ENCODE data around the gene AGFG1. TPM values are rescaled to one million over a fixed set of nuclear protein-coding genes. Genes with fewer than 3 reads are reported as not detected.
A peak's percentile ranks its signal among the peaks of the same experiment; 100 is the strongest.

The AGFG1 gene
- total RNA-seq, 1 donor from 2014 or later = 125 TPM

DNA sequence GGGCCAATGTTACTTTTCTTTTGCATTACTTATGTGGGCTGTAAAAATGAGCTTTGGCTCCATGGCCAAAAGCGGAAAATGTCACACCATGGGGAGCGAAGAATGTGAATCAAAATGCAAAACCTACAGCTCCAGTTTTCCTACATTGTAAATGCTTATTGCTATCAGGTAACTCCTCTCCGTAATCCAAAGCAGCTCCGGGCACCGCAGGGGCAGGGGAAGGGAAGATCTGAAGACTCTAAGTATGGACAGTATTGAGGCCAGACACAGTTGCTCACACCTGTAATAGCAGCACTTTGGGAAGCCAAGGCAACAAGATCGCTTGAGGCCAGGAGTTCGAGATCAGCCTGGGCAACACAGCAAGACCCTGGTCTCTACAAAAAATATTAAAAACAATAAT lies 7.1 kb upstream of the AGFG1 start:
- TF ChIP-seq, protein P1, sequence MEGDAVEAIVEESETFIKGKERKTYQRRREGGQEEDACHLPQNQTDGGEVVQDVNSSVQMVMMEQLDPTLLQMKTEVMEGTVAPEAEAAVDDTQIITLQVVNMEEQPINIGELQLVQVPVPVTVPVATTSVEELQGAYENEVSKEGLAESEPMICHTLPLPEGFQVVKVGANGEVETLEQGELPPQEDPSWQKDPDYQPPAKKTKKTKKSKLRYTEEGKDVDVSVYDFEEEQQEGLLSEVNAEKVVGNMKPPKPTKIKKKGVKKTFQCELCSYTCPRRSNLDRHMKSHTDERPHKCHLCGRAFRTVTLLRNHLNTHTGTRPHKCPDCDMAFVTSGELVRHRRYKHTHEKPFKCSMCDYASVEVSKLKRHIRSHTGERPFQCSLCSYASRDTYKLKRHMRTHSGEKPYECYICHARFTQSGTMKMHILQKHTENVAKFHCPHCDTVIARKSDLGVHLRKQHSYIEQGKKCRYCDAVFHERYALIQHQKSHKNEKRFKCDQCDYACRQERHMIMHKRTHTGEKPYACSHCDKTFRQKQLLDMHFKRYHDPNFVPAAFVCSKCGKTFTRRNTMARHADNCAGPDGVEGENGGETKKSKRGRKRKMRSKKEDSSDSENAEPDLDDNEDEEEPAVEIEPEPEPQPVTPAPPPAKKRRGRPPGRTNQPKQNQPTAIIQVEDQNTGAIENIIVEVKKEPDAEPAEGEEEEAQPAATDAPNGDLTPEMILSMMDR (IDR thresholded peaks at IDR 0.05) = no peak
- H3K4me3 Mint-ChIP-seq = no peak overlapping the region
- ATAC-seq (ENCODE audit: low read depth) = no peak
- intact Hi-C loops (cut with micrococcal nuclease) = loop anchor here (5.0 kb wide), 3 partner anchors 103 to 558 kb away; partner anchors contain the start of genes COL4A3 and COL4A4
- no peaks in the 10 kb centered on the region for H3K9me3 Mint-ChIP-seq
- H3K4me1 Mint-ChIP-seq = peaks cover 47% of the 10 kb centered on the region
- no peaks in the 10 kb centered on the region for H3K27me3 Mint-ChIP-seq
- no peak overlapping the region for H3K27ac Mint-ChIP-seq
- ChIA-PET POLR2A (interaction anchor here (0.7 to 1.6 kb wide), 3 partner anchors 8 to 564 kb away, joined by 3 to 5 read pairs (median 4); no protein-coding TSS in a partner anchor), CTCF (no interaction called here)
- no peak for DNase-seq
- no peaks in the 10 kb centered on the region for H3K36me3 Mint-ChIP-seq (ENCODE audit: low read depth)

DNA sequence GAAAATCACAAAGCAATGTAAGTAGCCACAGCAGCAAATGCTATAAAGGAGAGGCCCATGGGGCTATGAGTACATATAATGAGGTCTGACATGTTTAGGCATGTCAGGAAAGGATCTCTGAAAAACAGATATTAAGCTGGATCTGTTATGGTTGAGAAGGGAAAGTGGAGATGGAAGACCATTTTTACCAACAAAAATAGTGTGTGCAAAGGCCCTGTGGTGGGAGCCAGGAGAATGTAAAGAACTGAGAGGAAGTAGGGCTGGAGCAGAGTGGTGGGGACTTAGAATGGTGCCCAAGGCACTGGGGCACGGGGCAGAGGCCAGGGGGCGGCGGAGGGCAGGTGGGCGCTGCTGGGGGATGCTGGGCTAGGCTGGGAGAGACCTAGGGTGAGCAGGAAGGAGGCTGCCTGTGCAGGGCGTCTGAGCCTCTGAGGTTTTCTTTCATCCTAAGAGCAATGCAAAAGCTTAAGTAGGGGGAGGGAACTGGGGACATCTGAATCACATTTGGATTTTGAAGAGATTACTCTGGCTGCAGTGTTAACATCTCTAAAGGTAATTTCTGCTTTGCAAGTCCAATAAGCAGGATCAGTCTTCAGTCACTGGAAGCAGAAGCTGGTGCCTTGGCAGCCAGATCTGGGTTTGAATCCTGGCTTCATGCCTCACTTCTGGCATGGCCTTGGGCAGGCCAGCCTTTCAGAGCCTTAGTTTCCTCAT lies 4.9 kb upstream of the AGFG1 start:
- Mint-ChIP-seq H3K9me3 (no peaks in the 10 kb centered on the region), H3K27me3 (no peaks in the 10 kb centered on the region), H3K27ac (no peak overlapping the region), H3K4me3 (no peak overlapping the region), H3K36me3 (ENCODE audit: low read depth) (no peaks in the 10 kb centered on the region), H3K4me1 (peaks cover 34% of the 10 kb centered on the region)
- ChIA-PET CTCF (interaction anchor here (1.5 kb wide), 1 partner anchor 61 kb away, joined by 3 read pairs; no protein-coding TSS in a partner anchor), POLR2A (interaction anchor here (0.6 kb wide), 1 partner anchor 14 kb away, joined by 3 read pairs; no protein-coding TSS in a partner anchor)
- intact Hi-C loops (cut with micrococcal nuclease) = no loop called here
- no peak for ATAC-seq (ENCODE audit: low read depth)
- TF ChIP-seq, protein P1 (IDR thresholded peaks at IDR 0.05) = no peak
- no peak for DNase-seq

- POLR2A ChIA-PET = interaction anchor here (0.9 kb wide), 1 partner anchor 12 kb away, joined by 10 read pairs; no protein-coding TSS in a partner anchor
- CTCF ChIA-PET = interaction anchor here (1.2 to 1.5 kb wide), 5 partner anchors 8 to 85 kb away, joined by 3 to 10 read pairs (median 5); no protein-coding TSS in a partner anchor
- Mint-ChIP-seq H3K36me3 (ENCODE audit: low read depth) (peaks cover 2% of the 10 kb centered on the region), H3K4me1 (peaks cover 35% of the 10 kb centered on the region), H3K27me3 (no peaks in the 10 kb centered on the region), H3K27ac (no peak overlapping the region), H3K4me3 (peak overlapping the region; percentile 66), H3K9me3 (no peaks in the 10 kb centered on the region)
- intact Hi-C loops (cut with micrococcal nuclease) = loop anchor here (5.0 kb wide), 2 partner anchors 41 to 634 kb away; partner anchors contain the start of gene RHBDD1
- DNase-seq = no peak
- TF ChIP-seq, protein P1 (IDR thresholded peaks at IDR 0.05) = no peak
- no peak for ATAC-seq (ENCODE audit: low read depth)
These were observed 544 bp upstream of the AGFG1 start for GRCh38 chr2:227471412-227471811.

GRCh38 chr2:227472265-227473121 lies 537 bp downstream of the AGFG1 start:
- POLR2A ChIA-PET = interaction anchor here (0.6 to 1.3 kb wide), 7 partner anchors 8 to 148 kb away, joined by 3 to 8 read pairs (median 4); partner anchors contain the start of gene MFF
- H3K27me3 Mint-ChIP-seq = no peaks in the 10 kb centered on the region
- intact Hi-C loops (cut with micrococcal nuclease) = loop anchor here (1.0 to 5.0 kb wide), 7 partner anchors 9 to 635 kb away; partner anchors contain the start of gene RHBDD1
- CTCF ChIA-PET = interaction anchor here (0.6 to 3.1 kb wide), 5 partner anchors 65 to 293 kb away, joined by 3 to 17 read pairs (median 5); no protein-coding TSS in a partner anchor
- H3K9me3 Mint-ChIP-seq = no peaks in the 10 kb centered on the region
- H3K27ac Mint-ChIP-seq = no peak overlapping the region
- TF ChIP-seq, protein P1 (IDR thresholded peaks at IDR 0.05) = no peak
- H3K4me3 Mint-ChIP-seq = peak overlapping the region; percentile 90
- DNase-seq = peak; percentile 49
- peaks cover 39% of the 10 kb centered on the region for H3K4me1 Mint-ChIP-seq
- peaks cover 4% of the 10 kb centered on the region for H3K36me3 Mint-ChIP-seq (ENCODE audit: low read depth)
- ATAC-seq (ENCODE audit: low read depth) = peak; percentile 73
